ENCODE measurements around the gene THSD7A. TPM values are rescaled to one million over a fixed set of nuclear protein-coding genes. Genes with fewer than 3 reads are reported as not detected.

The THSD7A gene
- total RNA-seq, 4 donors from 2014 or later: 0.30 to 2.6 (median 1.4) TPM

GRCh38 chr7:11732207-11732606 is 99.8 kb downstream of the THSD7A start:
- 83 to 85% methylated on average over 4 of the region's 4 CpGs for WGBS, 2 donors
- no peak overlapping the region for H3K4me3 ChIP-seq (ENCODE audit: low read depth, poor library complexity, severe bottlenecking)
- intact Hi-C loops (cut with DNase I; ENCODE audit: low total_unique reads): no loop called here
- no peak for DNase-seq (ENCODE audit: low spot score in 2 of 2)
- TF ChIP-seq POLR2A (IDR thresholded peaks at IDR 0.05) (no peak), CTCF (IDR thresholded peaks at IDR 0.05) (no peak)

- DNase-seq (ENCODE audit: low spot score in 2 of 2): no peak
- no peak for TF ChIP-seq POLR2A (IDR thresholded peaks at IDR 0.05)
- no peak for TF ChIP-seq CTCF (IDR thresholded peaks at IDR 0.05)
- H3K4me3 ChIP-seq (ENCODE audit: low read depth, poor library complexity, severe bottlenecking): no peak overlapping the region
- 85 to 88% methylated on average over 1 of the region's 1 CpG for WGBS, 2 donors
- intact Hi-C loops (cut with DNase I; ENCODE audit: low total_unique reads): no loop called here
Measured at GRCh38 chr7:11730725-11731124, 101.3 kb downstream of the THSD7A start.

- H3K4me3 ChIP-seq (ENCODE audit: low read depth, poor library complexity, severe bottlenecking): no peak overlapping the region
- 84 to 97% methylated on average over 1 of the region's 1 CpG for WGBS, 2 donors
- DNase-seq (ENCODE audit: low spot score in 2 of 2): no peak
- intact Hi-C loops (cut with DNase I; ENCODE audit: low total_unique reads): no loop called here
- TF ChIP-seq CTCF (IDR thresholded peaks at IDR 0.05) (no peak), POLR2A (IDR thresholded peaks at IDR 0.05) (no peak)
Measured at GRCh38 chr7:11727864-11728263, 104.1 kb downstream of the THSD7A start.

GRCh38 chr7:11726794-11727155 is 105.2 kb downstream of the THSD7A start:
- TF ChIP-seq POLR2A (IDR thresholded peaks at IDR 0.05) (no peak), CTCF (IDR thresholded peaks at IDR 0.05) (no peak)
- intact Hi-C loops (cut with DNase I; ENCODE audit: low total_unique reads): no loop called here
- peak in 1 of 2 donors; percentile 40 for DNase-seq (ENCODE audit: low spot score in 2 of 2)
- WGBS, 2 donors: 37 to 39% methylated on average over 6 of the region's 6 CpGs
- no peak overlapping the region for H3K4me3 ChIP-seq (ENCODE audit: low read depth, poor library complexity, severe bottlenecking)

GRCh38 chr7:11726001-11726793 is 105.8 kb downstream of the THSD7A start:
- TF ChIP-seq CTCF (IDR thresholded peaks at IDR 0.05) (no peak), POLR2A (IDR thresholded peaks at IDR 0.05) (no peak)
- no peak for DNase-seq (ENCODE audit: low spot score in 2 of 2)
- intact Hi-C loops (cut with DNase I; ENCODE audit: low total_unique reads): no loop called here
- no peak overlapping the region for H3K4me3 ChIP-seq (ENCODE audit: low read depth, poor library complexity, severe bottlenecking)
- 50 to 61% methylated on average over 7 of the region's 7 CpGs for WGBS, 2 donors

- intact Hi-C loops (cut with DNase I; ENCODE audit: low total_unique reads): no loop called here
- no peak for DNase-seq (ENCODE audit: low spot score in 2 of 2)
- no peak for TF ChIP-seq CTCF (IDR thresholded peaks at IDR 0.05)
- TF ChIP-seq POLR2A (IDR thresholded peaks at IDR 0.05): no peak
- H3K4me3 ChIP-seq (ENCODE audit: low read depth, poor library complexity, severe bottlenecking): no peak overlapping the region
Measured at GRCh38 chr7:11716185-11716584, 115.8 kb downstream of the THSD7A start.

All from lower leg skin (tissue), 4 donors.